ENCODE results near the gene SPATA31D3. TPM values are rescaled to one million over a fixed set of nuclear protein-coding genes. Genes with fewer than 3 reads are reported as not detected.
"Not testable (repeated sequence)": the region's sequence is repeated elsewhere in the genome, so short reads cannot be mapped to it uniquely, and the experiment has no call there.

Gene SPATA31D3
- total RNA-seq = 1 to 10 TPM; 3.8 to 7.1 TPM
- 7.9 TPM for polyA plus RNA-seq (ENCODE audit: insufficient read depth, low read depth, low replicate concordance)
- long read RNA-seq, donor 1 = 0 reads
- long read RNA-seq, donor 2 = 0 reads

DNA sequence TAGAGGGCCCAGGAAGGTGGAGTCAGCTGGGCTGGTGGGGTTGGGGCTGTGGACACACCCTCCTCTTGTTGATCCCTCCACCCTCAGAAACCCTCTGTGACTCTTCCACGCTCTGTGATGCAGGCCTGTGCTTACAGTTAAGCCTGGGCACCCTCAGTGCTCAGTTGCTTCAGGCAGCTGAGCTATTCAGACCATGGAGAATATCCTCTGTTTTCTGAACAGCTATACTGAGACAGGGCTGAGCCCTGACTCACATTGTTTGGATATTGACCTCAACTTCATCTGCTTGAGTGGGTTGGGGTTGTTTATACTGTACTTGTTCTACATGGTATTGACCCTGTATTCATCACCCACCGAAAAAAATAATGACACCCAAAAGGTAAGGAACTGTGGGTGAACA, at the start of gene SPATA31D3:
Gene SPATA31D3 (plus strand): TSS at position 108 of the 400 bp plus-strand sequence. CDS start 86 bp downstream, at position 194.
- H3K9me3 ChIP-seq; H3K27ac ChIP-seq; intact Hi-C loops (cut with DNase I; ENCODE audit: low total_unique reads); H3K4me3 ChIP-seq; H3K36me3 ChIP-seq (ENCODE audit: low read depth, missing control alignments); H3K27me3 ChIP-seq; DNase-seq; H3K4me1 ChIP-seq: not testable (repeated sequence)
- WGBS, 2 donors = no CpG with 5 or more reads among the region's 2 CpGs

DNA sequence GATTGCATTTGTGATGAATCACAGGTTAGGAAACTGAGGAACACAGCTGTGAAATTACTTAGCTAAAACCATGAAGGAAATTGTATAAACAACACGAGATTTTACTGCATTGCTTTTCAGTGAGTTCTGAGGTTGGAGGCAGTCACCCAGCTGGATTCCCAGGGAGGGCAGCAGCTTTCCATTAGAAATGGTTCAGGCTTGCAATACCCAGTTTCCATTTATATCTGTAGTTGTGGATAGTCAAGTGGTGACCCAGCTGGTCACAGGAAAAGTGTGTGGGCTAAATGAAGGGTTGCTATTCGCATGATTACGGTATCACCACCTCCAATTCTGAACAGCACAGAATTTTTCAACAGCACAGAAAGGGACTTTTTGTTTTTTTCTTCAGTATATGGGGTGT, 49.4 kb upstream of the SPATA31D3 start:
- H3K36me3 ChIP-seq (ENCODE audit: low read depth, missing control alignments) = no peaks in the 10 kb centered on the region
- H3K4me3 ChIP-seq = no peak overlapping the region
- no peaks in the 10 kb centered on the region for H3K9me3 ChIP-seq
- no peak for DNase-seq
- no peak overlapping the region for H3K27ac ChIP-seq
- peaks cover 5% of the 10 kb centered on the region for H3K4me1 ChIP-seq
- no peak for TF ChIP-seq POLR2A (IDR thresholded peaks at IDR 0.05)
- TF ChIP-seq, protein P1, sequence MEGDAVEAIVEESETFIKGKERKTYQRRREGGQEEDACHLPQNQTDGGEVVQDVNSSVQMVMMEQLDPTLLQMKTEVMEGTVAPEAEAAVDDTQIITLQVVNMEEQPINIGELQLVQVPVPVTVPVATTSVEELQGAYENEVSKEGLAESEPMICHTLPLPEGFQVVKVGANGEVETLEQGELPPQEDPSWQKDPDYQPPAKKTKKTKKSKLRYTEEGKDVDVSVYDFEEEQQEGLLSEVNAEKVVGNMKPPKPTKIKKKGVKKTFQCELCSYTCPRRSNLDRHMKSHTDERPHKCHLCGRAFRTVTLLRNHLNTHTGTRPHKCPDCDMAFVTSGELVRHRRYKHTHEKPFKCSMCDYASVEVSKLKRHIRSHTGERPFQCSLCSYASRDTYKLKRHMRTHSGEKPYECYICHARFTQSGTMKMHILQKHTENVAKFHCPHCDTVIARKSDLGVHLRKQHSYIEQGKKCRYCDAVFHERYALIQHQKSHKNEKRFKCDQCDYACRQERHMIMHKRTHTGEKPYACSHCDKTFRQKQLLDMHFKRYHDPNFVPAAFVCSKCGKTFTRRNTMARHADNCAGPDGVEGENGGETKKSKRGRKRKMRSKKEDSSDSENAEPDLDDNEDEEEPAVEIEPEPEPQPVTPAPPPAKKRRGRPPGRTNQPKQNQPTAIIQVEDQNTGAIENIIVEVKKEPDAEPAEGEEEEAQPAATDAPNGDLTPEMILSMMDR (IDR thresholded peaks at IDR 0.05) = no peak
- no peaks in the 10 kb centered on the region for H3K27me3 ChIP-seq
- WGBS, 2 donors = 94 to 98% methylated on average over 3 of the region's 3 CpGs
- intact Hi-C loops (cut with DNase I; ENCODE audit: low total_unique reads) = no loop called here

DNA sequence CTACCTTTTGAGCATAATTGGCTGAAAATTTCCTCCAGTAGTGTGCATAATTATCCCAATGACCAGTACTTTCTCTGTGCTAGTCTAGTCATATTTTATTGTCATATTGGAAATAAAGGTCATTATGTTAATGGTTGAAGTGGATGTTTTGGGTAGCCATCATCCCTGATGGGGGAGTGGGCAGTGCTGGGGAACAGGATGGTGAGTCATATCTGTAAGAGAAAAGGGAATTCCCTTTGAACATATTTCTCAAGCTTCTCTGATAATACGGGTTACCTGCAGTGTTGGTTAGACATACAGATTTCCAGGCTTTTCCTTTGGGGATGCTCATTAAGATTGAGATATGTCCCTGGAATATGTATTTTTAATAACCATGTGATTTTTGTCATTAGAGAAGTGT, 48.4 kb upstream of the SPATA31D3 start:
- Histone ChIP-seq H3K4me1 (peaks cover 4% of the 10 kb centered on the region), H3K4me3 (no peak overlapping the region), H3K9me3 (no peaks in the 10 kb centered on the region), H3K36me3 (ENCODE audit: low read depth, missing control alignments) (no peaks in the 10 kb centered on the region), H3K27ac (no peak overlapping the region), H3K27me3 (no peaks in the 10 kb centered on the region)
- TF ChIP-seq, protein P1 (IDR thresholded peaks at IDR 0.05) = no peak
- TF ChIP-seq POLR2A (IDR thresholded peaks at IDR 0.05) = no peak
- no peak for DNase-seq
- intact Hi-C loops (cut with DNase I; ENCODE audit: low total_unique reads) = no loop called here
- 83 to 84% methylated on average over 1 of the region's 1 CpG for WGBS, 2 donors

DNA sequence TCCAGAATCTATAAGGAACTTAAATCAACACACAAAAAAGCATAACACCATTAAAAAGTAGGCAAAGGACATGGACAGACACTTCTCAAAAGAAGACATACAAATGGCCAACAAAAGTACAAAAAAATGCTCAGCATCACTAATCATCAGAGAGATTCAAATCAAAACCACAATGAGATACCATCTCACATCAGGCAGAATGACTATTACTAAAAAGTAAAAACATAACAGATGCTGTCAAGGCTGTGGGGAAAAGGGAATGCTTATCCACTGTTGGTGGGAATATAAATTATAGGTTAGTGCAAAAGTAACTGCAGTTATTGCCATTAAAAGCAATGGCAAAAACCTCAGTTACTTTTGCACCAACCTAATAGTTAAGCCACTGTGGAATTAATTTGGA, 47.2 kb upstream of the SPATA31D3 start:
- no peaks in the 10 kb centered on the region for H3K9me3 ChIP-seq
- H3K36me3 ChIP-seq (ENCODE audit: low read depth, missing control alignments) = no peaks in the 10 kb centered on the region
- H3K27ac ChIP-seq = no peak overlapping the region
- no peak for DNase-seq
- H3K4me1 ChIP-seq = peaks cover under 1% of the 10 kb centered on the region
- no peaks in the 10 kb centered on the region for H3K27me3 ChIP-seq
- no peak overlapping the region for H3K4me3 ChIP-seq
- TF ChIP-seq, protein P1 (IDR thresholded peaks at IDR 0.05) = no peak
- TF ChIP-seq POLR2A (IDR thresholded peaks at IDR 0.05) = no peak
- intact Hi-C loops (cut with DNase I; ENCODE audit: low total_unique reads) = no loop called here

DNA sequence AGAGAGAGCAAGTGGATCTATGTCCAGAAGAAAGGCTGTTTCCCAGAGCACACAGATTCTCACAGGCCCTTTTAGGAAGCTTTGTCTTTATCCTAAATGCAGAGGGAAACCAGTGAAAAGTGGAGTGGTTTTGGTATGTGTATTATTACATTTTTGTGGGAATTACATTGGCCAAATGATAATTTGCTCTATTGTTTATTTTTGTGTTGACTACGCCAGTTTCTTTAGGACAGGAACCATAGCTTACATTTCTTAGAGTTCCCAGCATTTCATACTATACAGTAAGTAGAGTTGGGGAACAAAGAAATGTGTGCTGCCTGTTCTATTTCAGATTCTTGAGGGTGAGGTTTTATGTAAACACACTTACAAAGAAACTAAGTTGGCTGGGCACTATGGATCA, 44.4 kb upstream of the SPATA31D3 start:
- Histone ChIP-seq H3K27me3 (no peaks in the 10 kb centered on the region), H3K4me1 (peaks cover 9% of the 10 kb centered on the region), H3K27ac (no peak overlapping the region), H3K36me3 (ENCODE audit: low read depth, missing control alignments) (no peaks in the 10 kb centered on the region), H3K4me3 (no peak overlapping the region), H3K9me3 (no peaks in the 10 kb centered on the region)
- intact Hi-C loops (cut with DNase I; ENCODE audit: low total_unique reads) = no loop called here
- WGBS, 2 donors = 87 to 94% methylated on average over 1 of the region's 1 CpG
- DNase-seq = no peak
- TF ChIP-seq, protein P1 (IDR thresholded peaks at IDR 0.05) = no peak
